G401 (cell line): ENCODE data around the gene HTT. TPM values are rescaled to one million over a fixed set of nuclear protein-coding genes. Genes with fewer than 3 reads are reported as not detected.

Source experiments
- DNase-seq: peaks from one replicate; pipeline ENCODE4 v3.0.0-alpha.2; 2015; ENCODE audit warnings: low spot score
- in situ Hi-C: cut with HindIII; loops from 2 replicates; pipeline ENCODE4 v1.10.0; 2016; ENCODE audit warnings: low sequenced_read_pairs, mixed read lengths
- total RNA-seq: library from RNA; depleted of rRNA; stranded (reverse); fragments of >200 nt; shearing (Covaris generic); gene quantifications from 2 replicates; pipeline ENCODE4 v1.2.3, GENCODE V29; 2014; rRNA removed

Gene HTT
- 52.6 and 96.4 TPM in 2 replicates for total RNA-seq

- peak; percentile 95 for DNase-seq
- in situ Hi-C loops = no loop called here
These were observed at the start of gene HTT, which contains the start of gene HTT-AS for GRCh38 chr4:3074078-3074845. Gene HTT (plus strand): TSS chr4:3074681. CDS start chr4:3074826, 145 bp downstream. Gene HTT-AS (minus strand): TSS chr4:3074538.

GRCh38 chr4:3025881-3026280, 48.6 kb upstream of the HTT start:
- in situ Hi-C loops = no loop called here
- DNase-seq = no peak

DNA sequence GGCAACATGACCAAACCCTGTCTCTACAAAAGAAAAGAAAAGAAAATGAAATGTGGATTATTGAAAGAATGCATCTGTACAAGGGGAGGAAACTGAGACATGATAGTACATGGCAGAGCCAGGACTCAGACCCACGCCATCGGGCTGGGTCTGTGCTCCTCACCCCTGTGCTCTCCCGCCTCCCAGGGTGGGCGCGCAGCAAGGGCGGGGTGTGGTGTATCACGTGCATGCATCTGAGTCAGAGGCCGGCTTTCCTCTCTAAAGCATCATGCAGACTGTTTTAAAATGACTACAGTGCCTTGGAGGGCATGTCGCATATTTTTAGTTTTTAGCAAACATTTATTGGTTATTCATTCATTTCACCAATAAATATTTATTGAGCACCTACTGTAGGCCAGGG, 47.9 kb upstream of the HTT start:
- no peak for DNase-seq
- in situ Hi-C loops = no loop called here

GRCh38 chr4:3029464-3029863, 45.0 kb upstream of the HTT start:
- no peak for DNase-seq
- in situ Hi-C loops = no loop called here

GRCh38 chr4:3030566-3031356, 43.7 kb upstream of the HTT start:
- DNase-seq = no peak
- in situ Hi-C loops = no loop called here

- in situ Hi-C loops = no loop called here
- no peak for DNase-seq
These were observed 43.0 kb upstream of the HTT start for GRCh38 chr4:3031357-3032082.

- in situ Hi-C loops = no loop called here
- DNase-seq = no peak
These were observed 40.2 kb upstream of the HTT start for GRCh38 chr4:3034231-3034630.

GRCh38 chr4:3035249-3035648, 39.2 kb upstream of the HTT start:
- in situ Hi-C loops = no loop called here
- DNase-seq = no peak

- in situ Hi-C loops = no loop called here
- no peak for DNase-seq
These were observed 38.8 kb upstream of the HTT start for GRCh38 chr4:3035674-3036073.

DNA sequence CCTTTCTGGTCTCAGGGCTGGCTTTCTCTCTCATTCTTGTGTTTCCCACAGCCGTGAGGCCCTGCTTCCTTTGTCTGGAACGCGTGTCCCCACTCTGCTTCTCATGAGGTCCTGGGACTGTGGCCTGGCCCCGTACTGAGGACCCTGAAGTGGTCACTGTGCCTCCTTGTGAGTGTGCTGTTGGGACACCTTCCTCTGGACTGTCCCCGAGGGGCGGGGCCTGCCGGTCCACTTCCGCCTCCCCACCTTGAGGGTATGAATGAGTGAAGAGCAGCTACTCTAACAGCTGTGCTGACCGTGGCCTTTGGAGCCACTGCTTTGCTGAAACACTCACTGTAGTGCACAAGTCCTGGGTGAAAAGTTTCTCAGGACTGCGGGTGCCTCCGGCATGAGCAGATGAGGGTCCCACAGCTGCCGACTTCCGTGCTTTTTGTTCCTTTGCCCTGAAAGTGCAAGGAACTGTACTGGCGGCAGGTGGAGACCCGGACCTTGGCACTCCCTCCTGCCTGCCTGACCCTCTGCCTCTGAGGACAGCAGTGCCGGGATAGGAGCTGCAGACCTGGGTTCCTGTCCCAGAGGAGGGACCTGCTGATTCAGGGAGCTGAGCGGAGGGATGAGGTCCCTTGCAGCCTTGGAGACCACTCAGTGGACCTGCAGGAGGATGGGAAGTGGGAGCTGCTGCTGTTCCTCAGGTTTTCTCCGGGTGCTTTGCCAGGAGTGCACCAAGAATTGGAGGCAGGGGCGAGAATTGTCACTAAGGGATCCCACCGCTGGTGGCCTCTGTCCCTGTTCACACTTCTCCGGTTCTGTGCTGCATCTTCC, 38.1 kb upstream of the HTT start:
- in situ Hi-C loops = no loop called here
- DNase-seq = no peak

- in situ Hi-C loops = no loop called here
- no peak for DNase-seq
These were observed 36.5 kb upstream of the HTT start for GRCh38 chr4:3037957-3038461.

- in situ Hi-C loops = no loop called here
- no peak for DNase-seq
These were observed 34.6 kb upstream of the HTT start for GRCh38 chr4:3039706-3040366.

DNA sequence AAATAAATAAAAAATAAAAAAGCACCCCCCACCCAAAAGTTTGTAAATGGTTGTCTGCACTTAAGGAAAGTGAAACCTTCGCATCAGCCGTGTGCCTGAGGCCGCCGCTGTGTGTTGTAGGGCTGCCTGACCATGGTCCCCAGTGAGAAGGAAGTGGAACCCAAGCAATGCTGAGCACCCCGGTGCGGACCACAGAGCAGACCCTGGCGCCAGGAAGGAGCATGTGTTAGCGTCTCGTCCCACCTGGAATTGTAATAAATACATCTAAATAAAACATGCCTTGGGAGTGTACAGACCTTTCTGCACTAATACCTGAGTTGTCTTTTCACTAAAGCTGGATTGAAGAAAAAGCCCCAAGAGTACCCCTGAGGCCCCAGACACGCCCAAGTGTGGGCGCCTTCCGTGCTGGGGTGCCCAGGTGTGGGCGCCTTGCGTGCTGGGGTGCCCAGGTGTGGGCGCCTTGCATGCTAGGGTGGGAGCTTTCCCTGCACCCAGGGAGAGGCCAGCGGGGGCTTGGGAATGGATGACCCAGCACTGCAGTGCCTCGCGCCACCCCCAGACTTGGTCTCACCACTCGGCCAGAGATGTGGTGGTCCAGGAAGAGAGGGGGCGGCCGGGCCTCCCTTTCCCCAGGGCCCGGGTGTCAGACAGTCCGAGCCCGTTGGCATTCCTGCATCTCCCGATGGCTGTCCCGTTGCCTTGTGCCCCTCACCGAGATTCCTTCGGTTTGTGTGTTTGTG, 33.9 kb upstream of the HTT start:
- no peak for DNase-seq
- in situ Hi-C loops = no loop called here

- in situ Hi-C loops = no loop called here
- peak; percentile 59 for DNase-seq
These were observed 33.0 kb upstream of the HTT start for GRCh38 chr4:3041192-3042142.

- in situ Hi-C loops = no loop called here
- peak; percentile 19 for DNase-seq
These were observed 32.3 kb upstream of the HTT start for GRCh38 chr4:3042226-3042625.

GRCh38 chr4:3043282-3044020, 31.0 kb upstream of the HTT start:
- in situ Hi-C loops = no loop called here
- DNase-seq = no peak
